ENCODE measurements around the gene MYLK.

DNA sequence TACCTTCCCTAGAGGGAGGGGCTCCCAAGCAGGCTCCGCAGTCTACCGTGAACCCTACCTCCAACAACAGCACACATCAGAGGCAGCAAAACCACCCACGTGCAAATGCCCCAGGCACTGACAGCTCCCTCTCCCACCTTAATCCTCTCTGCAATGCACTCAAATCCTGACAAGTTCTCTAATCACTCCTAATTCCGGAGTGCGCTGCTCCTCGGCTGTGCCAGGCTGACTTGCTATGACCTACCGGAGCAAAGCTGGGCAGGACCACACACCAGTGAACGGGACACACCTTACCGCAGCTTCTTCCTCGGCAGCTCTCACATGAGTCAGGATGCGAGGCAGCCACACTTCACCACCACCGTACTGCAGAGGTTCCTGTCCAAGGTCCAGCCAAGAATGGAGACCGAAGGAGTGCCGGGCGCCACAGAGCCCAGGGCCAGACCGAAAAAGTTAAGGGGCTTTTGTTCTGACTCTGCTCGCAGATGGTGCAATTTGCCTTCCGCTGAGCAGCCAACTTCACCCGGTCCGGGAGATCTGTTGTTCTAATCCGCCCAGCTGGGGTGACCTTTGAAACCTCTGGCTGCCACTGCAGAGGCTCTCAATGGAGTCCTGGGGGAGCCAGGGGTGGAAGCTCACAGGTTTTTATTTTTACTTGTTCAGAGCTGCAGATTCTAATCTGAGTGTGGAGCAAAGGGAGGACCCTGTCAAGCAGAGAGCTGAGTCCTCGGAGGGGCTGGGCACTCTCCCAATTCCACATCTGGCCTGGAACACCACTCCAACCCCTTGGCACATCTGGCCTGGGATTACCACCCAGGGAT is 84.4 kb downstream of the MYLK start:
- no peak for TF ChIP-seq TAF1 (IDR thresholded peaks at IDR 0.05; ENCODE audit: borderline replicate concordance, insufficient read depth, low read length)
- TF ChIP-seq POLR2AphosphoS5 (IDR thresholded peaks at IDR 0.05; ENCODE audit: low read depth, low read length): no peak
- no peak for TF ChIP-seq SIN3A (IDR thresholded peaks at IDR 0.05; ENCODE audit: borderline replicate concordance, insufficient read depth, low read length)
- no peak for TF ChIP-seq REST (IDR thresholded peaks at IDR 0.05; ENCODE audit: insufficient read depth in 1 of 2, low read depth in 2 of 2, low read length in 2 of 2)
- TF ChIP-seq FOXP2 (optimal IDR thresholded peaks at IDR 0.05; ENCODE audit: borderline replicate concordance, extremely low read depth, extremely low read length, insufficient read depth): no peak

Data from PFSK-1 (cell line).